Measurements from ENCODE around the gene ELOVL7. TPM values are rescaled to one million over a fixed set of nuclear protein-coding genes. Genes with fewer than 3 reads are reported as not detected.

ELOVL7 gene
- total and polyA plus RNA-seq, 2 donors (not counting 3 experiments of a cell fraction or from before 2014, with no cell fraction given): 0.01 to 0.09 TPM

DNA sequence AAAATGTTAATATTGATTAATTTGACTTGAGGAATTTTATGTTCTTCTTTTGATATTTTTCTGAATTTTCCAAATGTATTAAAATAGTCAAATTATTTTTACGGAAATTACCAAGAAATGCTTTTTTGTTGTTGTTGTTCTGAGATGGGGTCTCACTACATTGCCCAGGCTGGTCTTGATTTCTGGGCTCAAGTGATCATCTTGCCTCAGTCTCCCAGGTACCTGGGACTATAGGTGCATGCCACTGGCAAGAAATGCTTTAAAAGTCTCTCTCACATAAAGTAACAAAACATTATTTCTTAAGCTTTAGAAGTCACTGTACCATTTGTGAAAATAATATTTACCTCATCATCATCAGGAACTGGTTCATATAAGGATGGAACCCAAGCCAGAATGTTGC lies 43.0 kb upstream of the ELOVL7 start:
- DNase-seq (ENCODE audit: low read depth, low spot score) (no peak), FAIRE-seq (no peak)
- POLR2A ChIA-PET: no interaction called here
- intact Hi-C loops (cut with micrococcal nuclease) (no loop called here), dilution Hi-C loops (cut with MboI; ENCODE audit: extremely low pct_ligation_motif_present, low sequenced_read_pairs) (no loop called here)
- Histone ChIP-seq H3K27me3 (ENCODE audit: control insufficient read depth in 2 of 2, insufficient read depth in 2 of 2, low read length in 2 of 2) (no peaks in the 10 kb centered on the region), H2AFZ (ENCODE audit: low read depth, low read length) (no peak overlapping the region), H3K79me2 (ENCODE audit: control insufficient read depth, insufficient read depth, low read length) (no peaks in the 10 kb centered on the region), H3K4me1 (ENCODE audit: control insufficient read depth, extremely low read depth, insufficient read depth, low read length) (no peaks in the 10 kb centered on the region), H3K36me3 (ENCODE audit: control insufficient read depth in 2 of 2, extremely low read depth in 1 of 2, insufficient read depth in 2 of 2, low read length in 2 of 2) (no peaks in the 10 kb centered on the region), H4K20me1 (replicated peaks; ENCODE audit: control insufficient read depth, extremely low read depth, insufficient read depth, low read length) (no peaks in the 10 kb centered on the region), H3K9me3 (replicated peaks; ENCODE audit: control insufficient read depth, insufficient read depth, low read length) (no peaks in the 10 kb centered on the region), H3K27ac (ENCODE audit: insufficient read depth, low read depth, low read length) (no peak overlapping the region), H3K9ac (replicated peaks; ENCODE audit: extremely low read depth, insufficient read depth, low read length) (no peak overlapping the region), H3K4me3 (replicated peaks in 1 of 3; ENCODE audit: insufficient read depth in 1 of 3, low read depth in 1 of 3, low read length in 3 of 3) (no peak overlapping the region), H3K4me2 (ENCODE audit: insufficient read depth, low read length) (no peak overlapping the region), H3K9me1 (replicated peaks; ENCODE audit: control insufficient read depth, extremely low read depth, insufficient read depth, low read length) (no peaks in the 10 kb centered on the region)
- BruUV-seq (replicated peaks): no TSS peak
- CTCF ChIA-PET: interaction anchor here (0.6 kb wide), 1 partner anchor 9 kb away, joined by 3 read pairs; no protein-coding TSS in a partner anchor
- TF ChIP-seq POLR2AphosphoS5 (IDR thresholded peaks at IDR 0.05; ENCODE audit: insufficient read depth, low read depth, low read length): no peak
- no peak for TF ChIP-seq POLR2A (IDR thresholded peaks at IDR 0.05; ENCODE audit: low read depth, low read length)
- no peak for TF ChIP-seq MYC (IDR thresholded peaks at IDR 0.05; ENCODE audit: low read depth, low read length)
- no peak for TF ChIP-seq JUN (IDR thresholded peaks at IDR 0.05; ENCODE audit: borderline replicate concordance, insufficient read depth, insufficient read length, low read depth)
- no peak for TF ChIP-seq GATA2 (IDR thresholded peaks at IDR 0.05; ENCODE audit: insufficient read depth, insufficient read length, low read depth, low read length)
- no peak for TF ChIP-seq MAX (IDR thresholded peaks at IDR 0.05; ENCODE audit: insufficient read depth, insufficient read length)
- no peak for TF ChIP-seq FOS (IDR thresholded peaks at IDR 0.05; ENCODE audit: borderline replicate concordance, insufficient read depth, low read length)
- TF ChIP-seq EZH2 (IDR thresholded peaks at IDR 0.05; ENCODE audit: borderline replicate concordance, low read depth, low read length, severe bottlenecking): no peak
- no peak for TF ChIP-seq CTCF (IDR thresholded peaks at IDR 0.05; ENCODE audit: extremely low read depth in 1 of 2, insufficient read depth in 1 of 2, low read depth in 1 of 2, low read length in 2 of 2)
